Thoracic aorta (tissue), 2 donors: ENCODE results near the gene SNPH. TPM values are rescaled to one million over a fixed set of nuclear protein-coding genes. Genes with fewer than 3 reads are reported as not detected.
A peak's percentile ranks its signal among the peaks of the same experiment; 100 is the strongest.

ENCODE experiments used
- ATAC-seq: fragments of 150-250 bp; one replicate; pipeline ENCODE4 v1.8.0; 2017; ENCODE audit warnings: low read depth; ENCODE audit not compliant: insufficient number of reproducible peaks, low FRiP score
- DNase-seq: peaks from one replicate; pipeline ENCODE4 v3.0.0-alpha.2; 2020; ENCODE audit warnings: low spot score
- H3K27ac ChIP-seq, 2 donors: fragments of 200-600 bp; sonication (generic); 1 replicate in 1 of 2; 2 replicates in 1 of 2; pipeline ENCODE4 v1.5.1; 2016; ENCODE audit warnings: mild to moderate bottlenecking in 2 of 2, moderate library complexity in 2 of 2
- H3K27me3 ChIP-seq: fragments of 200-600 bp; sonication (generic); replicated peaks from 2 replicates; pipeline ENCODE4 v1.6.0; 2016; ENCODE audit warnings: mild to moderate bottlenecking; ENCODE audit not compliant: insufficient read depth
- H3K36me3 ChIP-seq: fragments of 200-600 bp; sonication (generic); one replicate; pipeline ENCODE4 v1.5.1; 2016
- H3K4me1 ChIP-seq, 2 donors: fragments of 200-600 bp; sonication (generic); 1 replicate in 1 of 2; 2 replicates in 1 of 2; pipeline versions ENCODE4 v1.5.1 to v1.6.0; 2016; ENCODE audit warnings: low read depth in 2 of 2, mild to moderate bottlenecking in 1 of 2; ENCODE audit not compliant: control insufficient read depth in 1 of 2
- H3K4me3 ChIP-seq: fragments of 200-600 bp; sonication (generic); 2 replicates; pipeline ENCODE4 v1.5.1; 2016; ENCODE audit warnings: mild to moderate bottlenecking
- H3K9me3 ChIP-seq: fragments of 200-600 bp; sonication (generic); 2 replicates; pipeline ENCODE4 v1.5.1; 2016
- CTCF ChIP-seq: fragments of 200-600 bp; sonication (generic); IDR thresholded peaks from one replicate; pipeline ENCODE4 v1.5.1; 2019; ENCODE audit warnings: antibody characterized with exemption
- total RNA-seq, 2 donors: library from RNA; depleted of rRNA; stranded (reverse); fragments of >200 nt; gene quantifications; one replicate each; pipeline versions ENCODE4 v1.1.0 to v1.2.3, GENCODE V29; 2016

Gene SNPH
- total RNA-seq, 2 donors from 2014 or later = 13.4 to 14.6 TPM

- H3K4me3 ChIP-seq = no peak overlapping the region
- TF ChIP-seq CTCF = no peak
- peak overlapping the region; percentile 2 to 73 for H3K27ac ChIP-seq
- no peaks in the 10 kb centered on the region for H3K27me3 ChIP-seq
- H3K9me3 ChIP-seq = no peaks in the 10 kb centered on the region
- DNase-seq (no peak), ATAC-seq (peak; percentile 38)
- no peaks in the 10 kb centered on the region for H3K36me3 ChIP-seq
- peaks cover 7 to 40% of the 10 kb centered on the region in 2 donors for H3K4me1 ChIP-seq
Observed at GRCh38 chr20:1322511-1323245, 56.6 kb downstream of the SNPH start.

GRCh38 chr20:1323256-1323655, 57.2 kb downstream of the SNPH start:
- no peak for TF ChIP-seq CTCF
- Histone ChIP-seq H3K4me3 (no peak overlapping the region), H3K9me3 (no peaks in the 10 kb centered on the region), H3K27me3 (no peaks in the 10 kb centered on the region), H3K36me3 (no peaks in the 10 kb centered on the region), H3K27ac (peak overlapping the region; percentile 2 to 73), H3K4me1 (peaks cover 7 to 46% of the 10 kb centered on the region in 2 donors)
- no peak for DNase-seq
- no peak for ATAC-seq

- Histone ChIP-seq H3K9me3 (no peaks in the 10 kb centered on the region), H3K4me1 (peaks cover 7 to 48% of the 10 kb centered on the region in 2 donors), H3K27ac (peak overlapping the region in 1 of 2 donors; percentile 96), H3K4me3 (peak overlapping the region; percentile 84), H3K27me3 (no peaks in the 10 kb centered on the region), H3K36me3 (no peaks in the 10 kb centered on the region)
- no peak for DNase-seq
- no peak for TF ChIP-seq CTCF
- ATAC-seq = no peak
Observed at GRCh38 chr20:1323830-1324597, 57.9 kb downstream of the SNPH start.

- Histone ChIP-seq H3K9me3 (no peaks in the 10 kb centered on the region), H3K27me3 (no peaks in the 10 kb centered on the region), H3K27ac (peak overlapping the region; percentile 60 to 96), H3K4me3 (peak overlapping the region; percentile 84), H3K4me1 (peaks cover 7 to 48% of the 10 kb centered on the region in 2 donors), H3K36me3 (no peaks in the 10 kb centered on the region)
- ATAC-seq (peak; percentile 38), DNase-seq (peak; percentile 50)
- no peak for TF ChIP-seq CTCF
Observed at GRCh38 chr20:1324598-1325172, 58.6 kb downstream of the SNPH start.
